ENCODE results near the gene MCRIP1.
A peak's percentile ranks its signal among the peaks of the same experiment; 100 is the strongest.

Gene MCRIP1, protein sequence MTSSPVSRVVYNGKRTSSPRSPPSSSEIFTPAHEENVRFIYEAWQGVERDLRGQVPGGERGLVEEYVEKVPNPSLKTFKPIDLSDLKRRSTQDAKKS

DNA sequence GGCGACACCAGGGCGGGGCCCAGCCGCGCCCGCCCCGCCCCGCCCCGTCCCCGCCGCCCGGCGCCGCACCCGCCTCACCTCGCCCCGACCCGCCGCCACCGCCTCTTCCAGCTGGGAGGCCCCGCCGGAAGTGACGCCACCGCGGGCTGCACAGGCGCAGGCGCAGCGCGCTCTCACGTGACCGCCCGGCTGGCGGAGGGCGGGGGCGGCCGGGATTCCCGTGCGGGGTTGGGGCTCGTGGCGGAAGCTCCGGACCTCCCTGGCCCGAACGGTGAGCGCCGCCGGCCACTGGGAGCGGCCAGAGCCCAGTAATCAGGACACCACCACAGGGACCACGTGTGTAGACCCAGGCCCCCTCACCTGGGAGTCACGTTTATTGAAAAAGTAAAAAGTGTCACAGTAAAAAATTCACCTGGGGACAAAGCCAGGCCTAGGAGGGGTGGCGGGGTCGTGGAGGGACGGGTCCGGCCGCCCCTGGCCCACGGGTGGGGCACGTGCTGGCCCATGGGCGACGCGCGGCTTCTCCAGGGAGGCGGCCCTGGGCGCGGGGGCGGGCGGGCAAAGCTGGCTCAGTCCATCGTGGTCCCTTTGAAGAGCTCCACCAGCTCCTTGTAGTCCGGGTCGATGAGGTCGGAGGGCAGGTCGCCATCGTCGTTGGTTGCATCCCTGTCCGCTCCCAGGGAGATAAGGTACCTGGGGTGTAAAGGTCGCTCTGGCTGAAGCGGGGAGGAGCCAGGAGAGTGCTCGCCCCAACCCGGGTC lies at the start of gene MCRIP1:
Gene MCRIP1 (minus strand): TSS at position 132 of the 761 bp plus-strand sequence. CDS start 8,785 bp downstream, outside the sequence.
- DNase-seq, result peak; percentile 93 to 97

DNA sequence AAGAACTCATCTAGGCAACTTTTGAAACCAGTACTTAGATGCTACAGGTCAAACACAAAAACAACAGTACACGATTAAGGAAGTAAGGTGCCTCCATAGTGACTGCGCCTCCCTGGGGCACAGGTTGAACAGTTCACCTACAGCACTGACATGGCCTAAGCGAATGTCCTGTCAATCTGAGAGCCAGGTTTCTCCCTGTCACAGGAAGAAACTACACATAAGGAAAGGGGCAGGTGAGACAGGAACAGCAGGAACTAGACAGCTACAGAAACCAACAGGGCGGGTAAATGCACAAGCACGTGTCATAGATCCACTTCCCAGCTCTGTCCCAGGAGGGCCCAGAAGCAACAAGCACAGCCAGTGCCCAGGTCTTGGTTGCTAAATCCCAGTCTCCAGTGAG lies 46.0 kb upstream of the MCRIP1 start:
- no peak for DNase-seq

DNA sequence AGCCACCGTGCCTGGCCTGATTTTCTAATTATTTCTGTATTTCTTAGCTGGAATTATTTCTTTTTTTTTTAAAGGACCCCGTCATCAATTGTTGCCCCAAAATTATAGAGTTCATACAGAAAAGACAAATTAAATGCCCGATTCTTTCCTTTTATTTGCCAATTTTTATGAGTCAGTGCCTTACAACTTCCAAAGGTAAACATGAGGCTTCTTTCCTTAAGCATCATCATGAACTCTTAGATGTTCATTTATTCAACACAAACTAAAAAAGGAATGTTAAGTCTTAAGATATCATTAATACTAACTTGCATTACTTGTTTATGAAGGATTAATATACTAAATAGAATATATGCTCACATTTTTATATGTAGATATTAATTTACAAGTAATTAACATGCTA lies 45.2 kb upstream of the MCRIP1 start:
- DNase-seq, result no peak

DNA sequence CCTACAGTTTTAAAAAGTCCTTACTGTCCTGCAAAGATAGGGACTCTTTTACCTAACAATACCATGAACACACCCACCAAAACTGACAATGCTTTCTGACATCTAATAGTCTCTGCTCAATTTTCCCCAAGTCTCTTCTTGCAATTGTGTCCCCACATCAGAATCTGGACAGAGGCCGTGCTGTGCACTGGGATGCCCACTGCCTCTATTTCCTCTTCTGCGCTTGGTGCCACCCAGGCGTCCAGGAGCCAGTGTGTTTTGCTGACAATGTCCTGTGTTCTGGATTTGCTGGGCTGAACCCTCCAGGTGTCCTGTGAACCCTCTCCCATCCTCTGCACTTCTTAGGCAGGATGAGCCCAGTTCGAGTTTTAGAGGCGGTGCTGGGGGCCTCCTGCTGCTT lies 44.5 kb upstream of the MCRIP1 start:
- no peak for DNase-seq

DNA sequence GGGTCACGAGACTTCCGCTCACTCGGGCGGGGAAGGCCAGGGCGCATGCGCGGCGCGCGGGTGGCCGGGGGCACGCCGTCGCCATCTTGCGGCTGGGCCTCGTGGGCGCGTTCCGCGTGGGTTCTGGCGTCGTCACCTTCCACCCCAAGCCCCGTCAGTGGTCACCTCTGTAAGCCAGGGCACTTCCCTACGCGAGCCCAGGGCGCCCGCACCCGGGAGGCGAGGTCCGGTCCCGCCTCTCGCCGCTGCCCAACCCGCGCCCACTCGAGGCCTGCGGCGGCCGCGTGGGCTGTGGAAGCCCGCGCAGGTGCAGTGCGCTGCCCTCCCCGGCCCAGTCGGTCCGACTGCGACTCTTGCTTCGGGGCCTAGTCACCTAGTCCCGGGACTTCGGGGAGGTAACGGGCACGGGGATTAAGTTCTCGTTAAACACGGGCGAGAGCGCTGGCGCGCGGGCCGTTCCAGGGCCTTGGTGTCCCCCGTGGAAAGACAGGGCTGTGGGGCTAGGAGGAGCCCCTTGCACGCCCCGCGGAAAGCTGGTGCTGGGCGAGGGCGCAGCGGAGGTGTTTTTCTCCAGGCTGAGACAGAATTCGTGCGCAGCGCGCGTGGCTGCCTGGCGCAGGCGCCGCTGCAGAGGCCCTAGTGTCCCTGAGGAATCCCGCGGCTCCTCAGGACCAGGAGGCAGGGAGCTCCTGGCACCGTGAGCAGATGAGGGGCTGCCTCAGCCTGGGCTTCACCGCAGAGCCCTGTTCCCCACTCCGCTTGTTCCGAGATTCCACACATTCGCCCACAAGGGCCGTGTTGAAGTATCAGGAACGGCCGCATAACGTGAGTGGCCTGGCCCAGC lies 38.5 kb upstream of the MCRIP1 start:
- DNase-seq, result peak; percentile 95 to 96

DNA sequence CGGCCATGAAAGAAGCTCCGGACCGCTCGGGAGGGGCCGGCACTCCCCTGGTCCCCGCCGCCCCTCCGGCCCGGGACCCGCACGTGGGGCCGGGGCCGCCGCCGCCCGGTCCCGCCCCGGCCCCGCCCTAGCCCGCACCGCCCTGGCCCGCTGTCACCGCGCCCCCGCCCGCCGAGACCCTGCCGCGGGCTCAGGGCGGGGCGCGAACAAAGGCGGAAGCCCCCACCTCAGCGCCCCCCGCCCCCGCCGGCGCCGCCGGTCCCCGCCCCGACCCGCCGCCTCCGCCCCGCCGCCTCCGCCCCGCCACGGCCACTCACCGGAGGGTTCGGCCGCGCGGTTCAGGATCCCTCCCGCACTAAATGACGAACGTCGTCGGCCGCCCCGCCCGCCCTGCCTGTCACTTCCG lies 37.9 kb upstream of the MCRIP1 start, which contains the start of gene ARHGDIA:
Gene ARHGDIA (minus strand): TSS at position 357 of the 406 bp plus-strand sequence. CDS start 1,407 bp downstream, outside the sequence.
- DNase-seq, result no peak

DNA sequence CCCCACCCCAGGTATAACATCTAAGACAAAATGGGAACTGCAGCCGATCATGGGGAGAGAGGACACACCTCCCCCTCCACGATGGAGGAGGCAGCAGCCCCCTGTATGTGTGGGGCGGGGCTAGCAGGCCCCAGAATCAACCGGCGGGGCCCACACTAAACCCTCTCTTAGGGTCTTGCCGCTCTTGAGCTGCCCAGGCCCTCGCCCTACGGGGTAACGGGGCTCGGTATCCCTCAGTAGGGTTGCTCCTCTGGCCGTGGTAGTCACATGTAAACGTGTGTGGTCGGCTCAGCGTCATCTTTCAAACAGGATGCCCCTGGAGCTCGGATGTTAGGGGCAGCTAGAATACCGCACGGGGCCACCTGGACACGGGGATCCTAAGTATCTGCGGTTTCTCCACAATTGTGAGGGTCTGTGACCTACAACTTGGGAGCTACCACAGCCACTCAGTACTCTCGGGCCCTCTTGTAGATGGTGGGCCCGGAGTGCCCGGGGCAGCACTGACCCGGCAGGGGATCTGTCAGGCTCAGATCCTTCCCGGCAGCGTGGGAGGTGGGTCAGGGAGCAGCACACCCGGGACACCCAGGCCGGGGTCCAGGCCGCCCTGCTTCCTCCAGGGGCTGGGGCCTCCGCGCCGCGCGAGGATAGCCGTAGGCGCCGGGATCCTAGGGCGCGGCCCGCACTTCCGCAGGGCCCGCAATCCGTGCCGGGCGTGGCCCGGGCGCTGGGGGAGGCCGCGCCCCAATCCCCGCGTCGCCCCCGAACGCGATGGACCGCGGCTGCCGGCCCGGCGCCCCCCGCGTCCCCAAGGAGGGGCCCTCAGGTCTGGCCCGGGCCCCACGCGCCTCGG lies 37.3 kb upstream of the MCRIP1 start:
- peak; percentile 32 to 38 for DNase-seq

DNA sequence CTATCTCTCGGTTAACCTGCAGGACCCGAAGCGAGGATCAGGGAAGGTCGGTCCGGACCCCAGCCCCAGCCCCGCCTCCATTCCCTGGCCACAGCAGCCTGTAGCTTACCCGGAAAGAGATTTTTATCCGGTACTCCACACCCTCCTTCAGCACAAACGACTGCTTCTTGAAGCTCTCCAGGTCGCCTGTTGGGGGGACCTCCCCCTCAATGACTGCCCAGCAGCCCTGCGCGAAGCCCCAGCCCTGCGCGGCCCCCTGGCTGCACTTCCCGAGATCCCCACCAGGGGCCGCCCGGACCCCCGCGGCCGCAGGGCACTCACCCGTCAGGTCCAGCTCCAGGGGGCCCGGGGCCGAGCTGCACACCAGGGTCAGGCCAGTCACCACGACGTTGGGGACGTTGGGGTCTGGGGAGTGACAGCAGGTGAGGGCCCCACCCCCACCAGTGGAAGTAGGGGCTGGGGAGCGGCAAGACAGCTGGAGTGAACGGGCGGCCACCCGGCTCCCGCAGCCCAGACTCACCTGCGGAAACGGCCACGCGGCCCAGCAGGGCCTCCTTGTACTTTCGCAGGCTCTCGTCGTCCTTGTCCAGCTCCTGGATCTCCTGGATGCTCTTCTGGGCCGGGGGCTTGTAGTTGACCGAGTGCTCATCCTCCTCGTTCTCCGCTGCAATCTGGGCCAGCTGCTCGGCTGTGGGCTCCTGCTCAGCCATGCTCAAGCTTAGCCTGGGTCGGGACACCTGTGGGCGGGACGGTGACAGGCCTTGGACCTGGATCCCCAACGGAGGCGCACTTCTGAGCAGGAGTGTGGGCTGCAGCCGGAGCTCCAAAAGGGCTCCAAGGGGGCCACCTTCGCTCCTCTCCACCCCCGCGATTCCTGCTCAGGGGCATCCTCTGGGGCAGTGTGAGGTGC lies 36.4 kb upstream of the MCRIP1 start:
- DNase-seq, result peak; percentile 15 to 57

DNA sequence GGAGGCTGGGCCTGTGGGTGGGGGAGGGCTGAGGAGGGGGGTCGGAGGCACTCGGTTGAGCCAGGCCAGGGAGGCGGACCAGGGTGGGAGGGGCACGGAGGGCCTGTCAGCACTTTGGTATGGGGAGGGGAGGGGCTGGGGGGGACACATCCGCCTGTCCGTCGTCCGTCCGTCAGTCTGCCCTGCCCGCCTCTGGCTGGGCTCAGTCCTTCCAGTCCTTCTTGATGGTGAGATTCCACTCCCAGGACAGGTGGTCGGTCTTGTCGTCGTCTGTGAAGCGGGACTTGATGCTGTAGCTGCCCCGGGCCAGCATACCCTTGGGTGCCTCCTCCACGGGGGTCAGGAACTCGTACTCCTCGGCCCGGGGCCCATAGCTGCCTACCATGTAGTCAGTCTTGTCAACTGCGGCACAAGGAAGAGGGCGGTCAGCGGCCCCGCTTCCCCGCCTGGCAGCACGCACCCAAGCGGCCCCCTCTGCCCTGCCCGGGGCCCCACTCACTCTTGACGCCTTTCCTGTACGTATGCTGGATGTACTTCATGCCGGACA lies 35.7 kb upstream of the MCRIP1 start:
- peak in 1 of 2 experiments; percentile 23 for DNase-seq

DNA sequence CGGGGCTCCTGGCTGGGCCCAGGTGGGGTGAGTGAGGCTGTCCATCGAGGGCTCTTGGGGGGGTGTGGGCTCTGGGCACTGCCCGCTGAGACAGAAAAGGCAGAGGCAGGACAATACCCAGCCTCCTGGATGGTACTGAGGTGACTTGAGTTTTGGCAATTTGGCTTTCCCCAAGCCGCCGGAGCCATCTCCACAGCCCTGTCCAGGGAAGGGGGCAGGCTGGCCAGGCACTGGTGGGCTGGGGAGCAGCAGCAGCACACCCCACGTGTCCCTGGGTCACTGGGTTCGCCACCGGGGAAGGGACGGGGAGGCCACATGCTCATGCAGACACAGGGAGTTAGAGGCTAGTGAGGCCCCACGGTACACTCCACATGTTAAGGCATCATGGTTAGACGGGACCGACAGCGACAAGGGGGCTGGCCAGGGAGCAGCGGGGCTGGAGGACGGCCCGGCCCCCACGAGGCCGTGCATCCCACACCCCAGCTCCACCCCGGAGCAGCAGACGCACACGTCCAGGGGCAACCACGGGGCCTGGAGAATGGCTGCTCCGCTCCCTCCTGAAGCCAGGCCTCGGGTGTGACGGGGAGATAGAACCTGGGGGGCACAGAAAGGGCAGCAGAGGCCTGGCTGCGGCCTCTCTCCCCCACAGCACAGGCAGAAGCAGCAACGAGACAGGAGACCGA lies 35.0 kb upstream of the MCRIP1 start:
- peak in 1 of 2 experiments; percentile 20 for DNase-seq

DNA sequence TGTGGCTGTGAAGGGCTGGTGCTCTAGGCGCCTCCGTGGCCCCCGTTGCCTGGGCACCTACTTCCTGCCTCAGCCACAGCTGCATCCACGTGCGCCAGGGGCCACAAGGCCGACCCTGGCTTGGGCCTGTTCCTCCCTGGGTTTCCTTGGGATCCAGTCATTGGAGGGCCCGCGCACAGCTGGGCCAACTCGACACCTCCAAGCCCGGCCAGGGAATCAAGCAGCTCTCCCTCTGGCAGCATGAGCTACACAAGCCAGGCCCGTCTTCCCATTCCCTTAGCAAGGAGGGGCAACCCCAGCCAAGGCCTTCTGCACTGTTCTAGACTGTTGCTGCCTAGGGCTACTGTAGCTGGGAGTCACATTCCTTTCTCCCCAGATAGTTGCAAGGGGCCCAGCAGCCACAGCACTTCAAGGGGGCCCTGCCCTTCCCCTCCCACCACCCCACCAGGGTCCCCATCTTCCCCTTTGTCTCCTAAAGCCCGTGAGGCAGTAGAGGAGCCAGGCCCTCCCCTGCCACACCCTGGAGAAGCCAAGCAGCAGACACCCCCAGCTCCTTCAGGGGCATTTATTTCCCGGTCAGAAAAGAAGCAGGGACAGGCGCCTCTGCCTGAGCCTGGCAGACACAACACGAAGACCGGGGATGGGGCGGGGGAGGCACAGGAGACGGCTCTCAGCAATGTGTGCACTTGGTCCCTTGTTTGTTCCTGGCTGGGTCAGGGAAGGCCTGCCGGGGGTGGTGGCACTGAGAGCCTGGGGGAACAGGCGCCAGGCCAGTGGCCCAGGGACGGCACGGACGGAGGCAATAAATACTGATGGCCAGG lies 34.3 kb upstream of the MCRIP1 start:
- DNase-seq, result peak; percentile 4 to 46

DNA sequence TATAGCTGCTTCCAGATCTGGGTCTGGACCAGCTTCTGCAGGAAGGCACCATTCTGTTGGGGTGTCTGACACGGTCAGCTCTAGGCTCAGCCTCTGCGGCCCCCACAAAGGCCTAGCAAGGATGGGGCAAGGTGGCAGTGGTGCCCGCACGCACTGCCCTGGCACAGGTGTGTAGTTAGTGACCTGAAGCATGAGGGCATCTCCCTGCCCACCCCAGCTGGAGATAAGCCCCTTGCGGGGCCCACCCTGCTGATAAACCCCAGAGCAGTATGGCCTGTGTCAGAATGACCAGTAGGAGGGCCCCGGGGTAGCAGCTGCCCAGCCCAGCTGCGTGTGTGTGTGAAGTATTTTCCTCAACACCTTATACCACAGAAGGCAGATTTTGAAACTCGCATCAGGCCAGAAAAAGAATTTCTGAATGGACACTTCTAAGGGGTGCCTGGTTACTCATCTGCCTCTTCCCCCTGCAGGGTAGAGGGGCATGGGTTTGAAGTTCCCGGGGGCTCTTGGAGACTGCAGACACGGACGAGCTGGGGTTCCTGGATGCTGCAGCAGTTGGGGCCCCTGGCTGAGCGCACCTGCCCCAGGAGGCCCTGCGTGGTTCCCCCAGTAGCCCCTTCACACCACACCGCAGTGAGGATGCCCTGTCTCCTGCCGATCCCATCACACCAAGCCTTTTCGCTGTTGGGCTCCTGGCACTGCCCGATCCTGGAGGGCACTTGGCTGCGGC lies 33.5 kb upstream of the MCRIP1 start:
- no peak for DNase-seq

DNA sequence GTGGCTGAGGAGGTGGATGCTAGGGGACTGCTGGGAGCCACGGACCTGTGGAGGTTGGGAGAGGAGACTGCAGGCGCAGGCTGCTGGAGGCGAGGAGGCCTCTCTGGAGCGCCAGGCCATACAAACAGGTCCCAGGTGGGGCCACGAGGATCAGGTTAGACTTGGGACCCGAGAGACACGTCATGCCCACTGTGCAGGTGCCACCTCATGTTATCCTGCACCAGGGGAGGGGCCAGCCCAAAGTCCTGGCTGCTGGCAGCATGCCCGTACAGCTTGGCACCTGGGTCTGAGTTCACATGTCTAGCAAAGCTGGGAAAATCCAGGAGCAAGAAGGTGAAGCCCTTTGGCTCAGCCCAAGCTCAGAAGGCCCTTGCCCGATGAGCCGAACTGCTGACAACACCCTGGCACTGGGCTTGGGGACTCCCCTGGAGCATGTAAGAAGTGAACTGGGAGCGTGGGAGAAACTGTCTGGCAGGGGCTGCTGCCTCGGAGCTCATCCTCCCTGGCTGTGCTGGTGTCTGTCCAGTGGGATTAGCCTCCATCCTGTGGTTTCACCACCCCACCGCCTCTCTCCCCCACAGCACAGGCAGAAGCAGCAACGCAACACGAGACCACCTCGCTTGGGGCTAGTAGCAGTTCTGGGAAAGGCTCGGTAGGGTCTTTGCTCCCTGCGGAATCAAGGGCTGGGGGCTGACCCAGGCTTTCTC lies 32.8 kb upstream of the MCRIP1 start:
- DNase-seq, result no peak

DNA sequence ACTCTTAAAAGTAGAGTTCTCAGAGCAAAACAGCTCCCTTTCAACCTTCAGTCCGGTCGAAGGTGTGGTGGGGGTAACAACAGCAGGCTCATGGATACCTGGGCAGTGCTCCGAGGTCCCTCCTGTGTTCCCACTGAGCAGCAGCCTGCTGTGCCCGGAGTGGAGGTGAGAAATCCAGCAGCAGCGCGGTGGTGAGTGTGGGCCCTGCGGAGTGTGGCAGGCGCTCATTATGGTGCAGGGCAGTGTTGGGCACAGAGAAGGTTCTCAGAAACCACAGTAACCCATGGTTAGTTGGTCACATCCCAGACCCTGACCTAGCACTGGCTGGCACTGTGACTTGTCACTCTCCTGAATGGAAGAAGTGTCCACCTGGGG lies 32.3 kb upstream of the MCRIP1 start:
- no peak for DNase-seq

DNA sequence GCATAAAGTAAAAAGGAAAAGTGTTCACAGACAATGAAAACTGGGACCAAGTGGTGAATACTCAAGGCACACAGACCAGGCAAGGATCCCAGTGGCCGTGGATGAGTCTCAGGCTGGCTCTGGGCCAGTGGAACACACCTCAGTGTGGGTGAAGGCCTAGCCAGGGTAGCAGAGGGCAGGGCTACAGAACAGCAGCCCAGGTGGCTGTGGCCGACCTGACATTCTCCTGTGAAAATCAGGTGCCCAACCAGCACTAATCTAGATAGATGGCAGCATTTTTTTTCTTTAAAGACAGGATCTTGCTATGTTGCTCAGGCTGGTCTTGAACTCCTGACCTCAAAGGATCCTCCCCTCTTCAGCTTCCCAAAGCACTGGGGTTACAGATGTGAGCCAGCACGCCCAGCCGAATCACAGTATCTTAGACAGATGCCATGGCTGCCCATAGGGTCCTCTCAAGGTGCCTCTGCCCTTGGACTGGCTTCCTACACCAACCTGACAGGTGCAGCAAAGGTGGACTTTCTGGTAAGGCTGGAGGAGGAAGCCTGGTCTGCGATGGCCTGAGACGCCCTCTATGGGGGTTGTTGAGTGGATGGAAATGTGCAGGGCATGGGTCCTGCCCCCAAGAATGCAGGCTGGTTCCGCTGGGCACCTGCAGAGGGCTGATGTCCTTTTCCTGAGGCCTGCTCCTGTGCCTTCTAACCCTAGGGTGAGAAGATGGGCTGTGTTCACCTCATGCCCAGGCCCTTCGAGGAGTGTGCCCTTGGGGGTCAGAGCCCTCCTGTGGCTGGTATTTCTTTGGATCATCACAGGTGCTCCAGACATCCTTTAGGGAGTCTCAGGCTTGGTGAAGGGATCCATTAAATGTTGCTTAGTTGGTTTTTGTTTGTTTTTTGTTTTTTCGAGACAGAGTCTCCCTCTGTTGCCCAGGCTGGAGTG lies 31.0 kb upstream of the MCRIP1 start:
- no peak for DNase-seq

DNA sequence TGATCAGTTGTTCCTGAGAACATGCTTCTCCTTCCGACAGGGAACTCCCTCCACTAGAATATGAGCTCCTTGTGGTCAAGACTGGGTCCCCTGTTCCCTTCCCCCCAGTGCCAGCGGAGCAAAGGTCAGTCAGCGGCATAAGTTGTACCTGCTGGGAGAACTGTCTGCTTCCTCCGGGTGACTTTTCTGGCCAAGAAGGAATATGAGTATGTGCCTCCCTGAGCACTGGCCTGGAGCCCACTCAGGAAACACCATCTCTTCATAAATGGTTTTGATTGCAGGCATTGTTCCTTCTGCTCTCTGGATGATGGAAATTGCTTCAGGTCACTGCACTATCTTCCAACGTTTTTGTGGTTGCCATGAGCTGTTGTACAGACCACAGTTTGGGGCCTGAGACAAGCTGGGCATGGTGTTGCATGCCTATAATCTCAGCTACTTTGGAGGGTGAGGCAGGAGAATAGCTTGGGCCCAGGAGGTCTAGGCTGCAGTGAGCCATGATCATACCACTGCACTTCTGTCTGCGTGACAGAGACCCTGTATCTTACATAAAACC lies 30.1 kb upstream of the MCRIP1 start:
- DNase-seq, result no peak
